ENCODE data around the gene CAPN8. TPM values are rescaled to one million over a fixed set of nuclear protein-coding genes. Genes with fewer than 3 reads are reported as not detected.

Gene CAPN8
- total RNA-seq, 1 experiment from 2014 or later, result 0.54 TPM

- ChIA-PET CTCF (interaction anchor here (0.9 kb wide), 1 partner anchor 36 kb away, joined by 3 read pairs; no protein-coding TSS in a partner anchor), POLR2A (no interaction called here), RAD21 (ENCODE audit: low non-redundant PET in 1 of 2, low total read pairs in 2 of 2, uncharacterized antibody in 2 of 2, unreplicated experiment in 2 of 2) (no interaction called here)
- Histone ChIP-seq H3K36me3 (ENCODE audit: control insufficient read depth in 1 of 2, insufficient read depth in 2 of 2, low read length in 2 of 2) (no peaks in the 10 kb centered on the region), H3K4me3 (replicated peaks in 1 of 2; ENCODE audit: low read depth in 1 of 2, low read length in 2 of 2) (no peak overlapping the region), H3K27me3 (ENCODE audit: insufficient read depth, low read length) (0 out of 2 replicates have a peak, but pooled peaks cover 6% of the 10 kb centered on the region), H3K4me2 (ENCODE audit: low read length) (no peak overlapping the region), H3K79me2 (ENCODE audit: insufficient read depth, low read length) (no peaks in the 10 kb centered on the region), H2AFZ (ENCODE audit: low read depth, low read length, poor library complexity, severe bottlenecking) (no peak overlapping the region), H3K9ac (ENCODE audit: low read length) (no peak overlapping the region), H3K9me3 (ENCODE audit: control insufficient read depth in 1 of 2, insufficient read depth in 1 of 2, low read depth in 1 of 2, low read length in 2 of 2) (no peaks in the 10 kb centered on the region), H3K9me2 (ENCODE audit: insufficient read depth) (no peaks in the 10 kb centered on the region), H3K27ac (ENCODE audit: low read depth, low read length) (no peak overlapping the region), H4K20me1 (ENCODE audit: insufficient read depth) (no peaks in the 10 kb centered on the region), H3K4me1 (ENCODE audit: control insufficient read depth in 1 of 2, insufficient read depth in 2 of 2, low read length in 2 of 2) (no peaks in the 10 kb centered on the region)
- TF ChIP-seq ELF1 (IDR thresholded peaks at IDR 0.05; ENCODE audit: borderline replicate concordance, low read depth) (no peak), CEBPB (IDR thresholded peaks at IDR 0.05; ENCODE audit: low read depth) (no peak), POLR2AphosphoS5 (IDR thresholded peaks at IDR 0.05; ENCODE audit: low read depth, low read length) (no peak), CBX3 (IDR thresholded peaks at IDR 0.05; ENCODE audit: low read depth) (no peak), SP1 (IDR thresholded peaks at IDR 0.05; ENCODE audit: low read depth) (no peak), EZH2phosphoT487 (IDR thresholded peaks at IDR 0.05; ENCODE audit: borderline replicate concordance) (no peak), RAD21 (IDR thresholded peaks at IDR 0.05; ENCODE audit: low read depth) (no peak), ZBTB33 (IDR thresholded peaks at IDR 0.05; ENCODE audit: extremely low read depth, insufficient replicate concordance, low read length) (no peak), YY1 (IDR thresholded peaks at IDR 0.05; ENCODE audit: extremely low read depth, insufficient replicate concordance, low read depth, low read length) (no peak), SIN3A (IDR thresholded peaks at IDR 0.05; ENCODE audit: low read depth) (no peak), MAX (IDR thresholded peaks at IDR 0.05) (no peak), EZH2 (IDR thresholded peaks at IDR 0.05) (no peak), CTCF (IDR thresholded peaks at IDR 0.05 in 2 of 3, conservative IDR thresholded peaks at IDR 0.05 in 1 of 3; ENCODE audit: borderline replicate concordance in 1 of 3, insufficient read depth in 1 of 3, low read depth in 2 of 3, low read length in 2 of 3) (no peak), FOSL1 (IDR thresholded peaks at IDR 0.05; ENCODE audit: low read depth) (no peak), ZNF274 (IDR thresholded peaks at IDR 0.05; ENCODE audit: low read depth, low read length) (no peak), REST (IDR thresholded peaks at IDR 0.05; ENCODE audit: low read depth) (no peak), POLR2A (IDR thresholded peaks at IDR 0.05; ENCODE audit: borderline replicate concordance, extremely low read depth, insufficient read depth, insufficient read length) (no peak), EGR1 (IDR thresholded peaks at IDR 0.05; ENCODE audit: low read depth) (no peak), TCF7L2 (IDR thresholded peaks at IDR 0.05; ENCODE audit: borderline replicate concordance, extremely low read depth, insufficient read depth, insufficient read length) (no peak)
- BruUV-seq (replicated peaks), result no TSS peak
- no peak for ATAC-seq
- intact Hi-C loops (cut with micrococcal nuclease), result no loop called here
- no peak for DNase-seq (ENCODE audit: low read depth, low spot score)
Observed at GRCh38 chr1:223520200-223520599, 145.3 kb downstream of the CAPN8 start.
